Measurements from ENCODE around the gene MYO9B. TPM values are rescaled to one million over a fixed set of nuclear protein-coding genes. Genes with fewer than 3 reads are reported as not detected.

MYO9B gene
- total RNA-seq, 2 experiments from 2014 or later, result 73.1 to 78.6 TPM

DNA sequence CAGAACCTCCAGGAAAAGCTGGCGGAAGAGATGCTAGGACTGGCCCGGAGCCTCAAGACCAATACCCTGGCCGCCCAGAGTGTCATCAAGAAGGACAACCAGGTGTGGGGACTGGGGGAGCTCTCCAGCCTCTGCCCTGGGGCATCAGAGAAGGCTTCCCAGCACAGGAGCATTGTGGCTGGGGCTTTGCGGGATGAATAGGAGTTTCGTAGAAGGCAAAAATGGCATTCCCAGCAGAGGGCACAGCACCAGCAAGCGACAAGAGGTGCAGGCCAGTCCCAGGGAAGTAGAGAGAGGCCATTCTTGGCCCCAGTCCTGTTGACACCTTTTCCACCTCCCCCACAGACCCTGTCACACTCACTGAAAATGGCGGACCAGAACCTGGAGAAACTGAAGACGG lies 143.7 kb downstream of the MYO9B start:
- Mint-ChIP-seq H3K27ac (no peak overlapping the region), H3K4me3 (no peak overlapping the region), H3K9me3 (no peaks in the 10 kb centered on the region), H3K4me1 (ENCODE audit: low read depth) (peaks cover 9% of the 10 kb centered on the region), H3K36me3 (ENCODE audit: low read depth) (peaks cover 17% of the 10 kb centered on the region), H3K27me3 (ENCODE audit: low read depth) (no peaks in the 10 kb centered on the region)
- intact Hi-C loops (cut with micrococcal nuclease), result loop anchor here (5.0 kb wide), 1 partner anchor 63 kb away; the partner anchor contains the start of gene ANKLE1
- CTCF ChIA-PET, result no interaction called here
- no peak for DNase-seq

DNA sequence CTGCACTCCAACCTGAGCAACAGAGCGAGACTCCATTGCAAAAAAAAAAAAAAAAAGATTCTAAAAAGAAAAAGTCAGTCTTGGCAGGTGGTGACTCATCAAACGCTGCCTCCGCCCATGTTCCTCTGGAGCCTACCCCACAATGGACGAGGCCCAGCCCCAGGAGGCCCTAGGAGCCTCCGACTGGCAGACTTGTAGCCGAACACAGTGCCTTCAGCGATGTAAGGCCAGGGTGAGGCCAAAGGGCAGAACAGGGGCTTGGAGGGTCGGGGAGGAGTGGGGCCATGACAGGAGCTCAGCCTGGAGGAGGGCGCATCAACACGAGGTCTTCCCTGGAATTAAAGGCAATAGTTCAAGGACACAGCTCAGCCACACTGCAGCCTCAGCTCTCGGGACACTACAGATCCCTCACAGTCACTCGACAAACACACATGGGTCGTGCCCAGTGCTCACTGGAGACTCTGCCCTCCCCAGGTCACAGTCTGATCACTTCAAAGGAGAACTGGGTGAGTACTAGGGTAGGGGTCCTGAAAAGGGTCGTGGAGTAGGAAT lies 144.7 kb downstream of the MYO9B start:
- intact Hi-C loops (cut with micrococcal nuclease), result no loop called here
- DNase-seq, result no peak
- CTCF ChIA-PET, result no interaction called here

DNA sequence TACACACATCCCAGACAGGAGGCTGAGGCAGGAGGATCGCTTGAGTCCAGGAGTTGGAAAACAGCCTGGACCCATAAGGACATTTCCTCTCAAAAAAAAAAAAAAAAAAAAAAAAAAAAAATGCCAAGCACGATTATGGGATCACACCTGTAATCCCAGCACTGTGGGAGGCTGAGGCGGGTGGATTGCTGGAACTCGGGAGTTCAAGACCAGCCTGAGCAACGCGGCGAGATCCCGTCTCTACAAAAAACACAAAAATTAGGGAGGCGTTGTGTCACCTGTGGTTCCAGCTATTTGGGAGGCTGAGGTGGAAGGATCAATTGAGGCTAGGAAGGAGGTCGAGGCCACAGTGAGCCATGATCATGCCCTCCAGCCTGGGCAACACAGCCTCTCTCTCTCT lies 149.5 kb downstream of the MYO9B start:
- H3K4me3 Mint-ChIP-seq, result peak overlapping the region; percentile 46
- H3K9me3 Mint-ChIP-seq, result no peaks in the 10 kb centered on the region
- no peak for DNase-seq
- CTCF ChIA-PET, result interaction anchor here (0.6 to 2.1 kb wide), 2 partner anchors 9 to 121 kb away, joined by 4 read pairs; no protein-coding TSS in a partner anchor
- H3K27ac Mint-ChIP-seq, result no peak overlapping the region
- H3K4me1 Mint-ChIP-seq (ENCODE audit: low read depth), result peaks cover 5% of the 10 kb centered on the region
- intact Hi-C loops (cut with micrococcal nuclease), result no loop called here
- H3K36me3 Mint-ChIP-seq (ENCODE audit: low read depth), result no peaks in the 10 kb centered on the region
- no peaks in the 10 kb centered on the region for H3K27me3 Mint-ChIP-seq (ENCODE audit: low read depth)

More for the DNA sequence above, 144.7 kb downstream of the MYO9B start:
- Mint-ChIP-seq H3K27me3 (ENCODE audit: low read depth) (no peaks in the 10 kb centered on the region), H3K36me3 (ENCODE audit: low read depth) (peaks cover 17% of the 10 kb centered on the region), H3K9me3 (no peaks in the 10 kb centered on the region), H3K4me3 (no peak overlapping the region), H3K4me1 (ENCODE audit: low read depth) (peaks cover 3% of the 10 kb centered on the region), H3K27ac (no peak overlapping the region)

DNA sequence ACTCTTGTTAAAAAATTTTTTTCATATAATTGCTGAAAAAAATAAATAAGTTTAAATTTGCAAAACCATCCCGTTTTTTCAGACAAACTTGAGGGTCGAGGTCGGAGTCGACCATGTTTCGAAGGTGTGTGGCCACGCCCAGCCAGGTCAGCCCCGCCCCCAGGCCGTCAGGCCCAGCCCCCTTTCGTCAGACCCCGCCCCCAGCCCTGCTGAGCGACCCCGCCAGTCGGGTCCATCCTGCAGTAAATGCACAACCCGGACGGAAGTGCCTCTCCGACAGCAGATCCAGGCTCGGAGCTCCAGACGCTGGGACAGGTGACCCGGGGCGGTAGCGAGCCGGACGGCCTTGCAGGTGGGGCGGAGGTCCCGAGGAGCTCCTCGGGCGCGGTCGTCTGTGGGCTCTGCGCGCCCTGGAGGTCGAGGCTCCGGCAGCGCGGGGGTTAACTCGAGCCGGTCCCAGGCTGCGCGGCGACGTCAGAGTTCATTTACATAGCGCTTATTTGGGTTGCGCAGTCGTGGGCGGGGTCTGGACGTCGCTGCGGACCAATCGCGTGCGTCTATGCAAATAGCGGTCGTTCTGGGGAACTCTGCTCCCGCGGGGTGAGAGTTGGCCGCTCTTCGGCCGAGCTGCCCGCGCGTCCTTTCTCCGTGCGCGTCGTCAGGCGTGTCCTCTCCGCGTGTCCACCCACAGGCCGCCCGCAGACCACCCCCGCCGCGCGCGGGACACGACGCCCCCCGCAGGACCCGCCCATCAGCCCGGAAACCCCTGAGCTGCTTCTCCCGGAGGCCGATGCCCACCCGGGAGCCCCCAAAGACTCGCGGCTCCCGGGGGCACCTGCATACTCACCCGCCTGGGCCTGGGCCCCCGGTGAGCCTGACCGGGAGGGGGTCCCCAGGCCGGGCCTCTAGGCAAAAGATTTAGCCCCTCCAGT lies 150.7 kb downstream of the MYO9B start, which contains the start of gene OCEL1:
OCEL1 (plus strand) TSS at position 225 of the 932 bp plus-strand sequence; CDS start at position 247, 22 bp downstream.
- Mint-ChIP-seq H3K27ac (peak within 1 kb of the TSS; percentile 90), H3K9me3 (no peaks in the 10 kb centered on the region), H3K4me1 (ENCODE audit: low read depth) (peaks cover 5% of the 10 kb centered on the region), H3K27me3 (ENCODE audit: low read depth) (no peaks in the 10 kb centered on the region), H3K36me3 (ENCODE audit: low read depth) (no peaks in the 10 kb centered on the region), H3K4me3 (peak within 1 kb of the TSS; percentile 83)
- peak; percentile 98 for DNase-seq
- CTCF ChIA-PET, result interaction anchor here (1.1 to 2.1 kb wide), 4 partner anchors 10 to 158 kb away, joined by 3 to 5 read pairs (median 4); no protein-coding TSS in a partner anchor
- intact Hi-C loops (cut with micrococcal nuclease), result loop anchor here (1.0 kb wide), 7 partner anchors 9 to 329 kb away; partner anchors contain the start of genes BABAM1, COLGALT1, DDA1 and HAUS8

DNA sequence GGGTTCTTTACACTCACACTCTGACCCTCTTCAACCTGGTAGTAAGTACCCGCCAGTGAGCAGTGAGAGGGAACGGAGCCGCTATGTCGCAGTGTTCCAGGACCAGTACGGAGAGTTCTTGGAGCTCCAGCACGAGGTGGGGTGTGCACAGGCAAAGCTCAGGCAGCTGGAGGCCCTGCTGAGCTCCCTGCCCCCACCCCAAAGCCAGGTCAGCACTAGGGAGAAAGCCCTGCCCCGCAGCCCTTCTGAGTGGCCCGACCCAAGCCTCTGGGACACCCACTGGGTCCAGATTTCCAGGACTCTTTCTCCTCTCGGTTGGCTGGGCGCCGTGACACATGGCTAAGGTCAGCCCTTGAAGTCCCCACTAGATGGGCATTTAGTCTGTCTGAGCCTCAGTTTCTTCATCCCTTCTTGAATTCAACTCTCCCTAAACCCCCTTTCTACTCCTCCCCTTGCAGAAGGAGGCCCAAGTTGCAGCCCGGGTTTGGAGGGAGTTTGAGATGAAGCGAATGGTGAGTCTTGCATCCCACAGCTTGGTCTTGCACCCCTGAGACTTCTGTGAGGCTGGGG lies 152.3 kb downstream of the MYO9B start:
- H3K4me3 Mint-ChIP-seq, result peak overlapping the region; percentile 12
- H3K27ac Mint-ChIP-seq, result no peak overlapping the region
- intact Hi-C loops (cut with micrococcal nuclease), result no loop called here
- CTCF ChIA-PET, result interaction anchor here (1.4 kb wide), 1 partner anchor 159 kb away, joined by 3 read pairs; no protein-coding TSS in a partner anchor
- no peaks in the 10 kb centered on the region for H3K27me3 Mint-ChIP-seq (ENCODE audit: low read depth)
- H3K36me3 Mint-ChIP-seq (ENCODE audit: low read depth), result peaks cover 3% of the 10 kb centered on the region
- DNase-seq, result no peak
- peaks cover 10% of the 10 kb centered on the region for H3K4me1 Mint-ChIP-seq (ENCODE audit: low read depth)
- no peaks in the 10 kb centered on the region for H3K9me3 Mint-ChIP-seq

DNA sequence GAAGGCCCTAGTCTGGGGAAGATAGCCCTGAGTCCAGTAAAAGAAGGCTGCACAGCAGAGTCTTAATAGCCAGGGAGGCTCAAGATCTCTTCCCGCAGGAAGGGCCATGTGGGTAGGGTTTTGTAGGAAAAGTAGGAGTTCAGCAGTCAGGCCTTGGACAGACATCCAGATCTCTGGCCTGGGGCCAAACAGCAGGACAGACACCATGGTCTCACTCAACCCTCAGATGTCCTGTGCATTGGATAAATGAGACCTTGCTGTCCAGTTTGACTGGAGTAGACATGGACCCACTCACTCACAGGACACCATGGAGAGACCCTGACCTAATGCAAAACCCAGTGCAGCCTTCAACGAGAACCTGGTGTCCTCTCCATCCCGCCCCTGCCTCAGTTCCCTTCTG lies 154.3 kb downstream of the MYO9B start:
- H3K9me3 Mint-ChIP-seq, result no peaks in the 10 kb centered on the region
- no peak for DNase-seq

DNA sequence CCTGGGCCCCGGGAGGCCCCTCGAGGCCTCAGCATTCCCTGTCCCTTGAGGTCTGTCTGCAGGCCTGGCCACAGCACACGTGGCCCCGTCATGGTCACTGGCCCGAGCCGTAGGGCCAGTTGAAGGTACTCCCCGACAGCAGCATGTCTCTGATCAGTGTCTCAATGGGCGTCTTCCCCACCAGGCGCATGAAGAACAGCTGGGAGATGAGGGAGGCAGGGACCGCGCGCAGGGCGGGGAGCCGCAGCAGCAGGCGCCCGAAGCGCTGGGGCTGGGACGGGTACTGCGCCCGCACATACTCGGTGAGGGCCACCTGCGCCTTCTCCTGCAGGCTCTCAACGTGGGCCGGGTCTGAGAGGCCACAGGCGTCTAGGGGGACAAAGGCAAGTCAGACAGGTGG lies 156.7 kb downstream of the MYO9B start:
- CTCF ChIA-PET, result no interaction called here
- Mint-ChIP-seq H3K27me3 (ENCODE audit: low read depth) (no peaks in the 10 kb centered on the region), H3K4me1 (ENCODE audit: low read depth) (peaks cover 21% of the 10 kb centered on the region), H3K9me3 (no peaks in the 10 kb centered on the region), H3K36me3 (ENCODE audit: low read depth) (peaks cover 7% of the 10 kb centered on the region), H3K27ac (no peak overlapping the region), H3K4me3 (no peak overlapping the region)
- intact Hi-C loops (cut with micrococcal nuclease), result no loop called here
- no peak for DNase-seq

More for the DNA sequence above, 154.3 kb downstream of the MYO9B start:
- Mint-ChIP-seq H3K4me1 (ENCODE audit: low read depth) (peaks cover 24% of the 10 kb centered on the region), H3K4me3 (no peak overlapping the region), H3K27me3 (ENCODE audit: low read depth) (no peaks in the 10 kb centered on the region), H3K27ac (no peak overlapping the region), H3K36me3 (ENCODE audit: low read depth) (peaks cover 7% of the 10 kb centered on the region)
- CTCF ChIA-PET, result no interaction called here
- intact Hi-C loops (cut with micrococcal nuclease), result no loop called here

DNA sequence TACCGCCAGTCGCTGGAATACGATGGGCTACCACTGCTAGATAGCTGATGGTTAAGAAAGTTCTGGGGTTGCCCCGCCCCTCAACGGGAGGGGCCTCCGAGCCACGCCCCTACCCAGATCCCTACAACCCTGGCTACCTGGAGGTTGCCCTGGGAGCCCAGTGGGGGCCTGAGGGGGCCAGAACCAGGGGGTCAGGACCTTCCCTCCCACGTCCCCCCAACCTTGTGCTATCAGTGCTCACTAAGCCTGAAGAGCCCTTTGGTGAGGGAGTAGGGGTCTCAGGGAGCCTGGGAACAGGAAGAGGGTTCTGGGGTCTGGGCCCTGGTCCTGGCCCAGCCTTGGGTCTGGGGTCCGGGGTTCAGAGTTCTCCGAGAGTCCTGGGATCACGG lies 159.3 kb downstream of the MYO9B start:
- Mint-ChIP-seq H3K36me3 (ENCODE audit: low read depth) (peaks cover 7% of the 10 kb centered on the region), H3K9me3 (no peaks in the 10 kb centered on the region), H3K4me1 (ENCODE audit: low read depth) (peaks cover 19% of the 10 kb centered on the region), H3K27me3 (ENCODE audit: low read depth) (no peaks in the 10 kb centered on the region), H3K4me3 (peak overlapping the region; percentile 83), H3K27ac (peak overlapping the region; percentile 68)
- intact Hi-C loops (cut with micrococcal nuclease), result loop anchor here (1.0 to 5.0 kb wide), 5 partner anchors 9 to 160 kb away; partner anchors contain the start of genes HAUS8, MYO9B and OCEL1
- CTCF ChIA-PET, result interaction anchor here (0.6 to 2.0 kb wide), 5 partner anchors 8 to 33 kb away, joined by 3 to 7 read pairs (median 3); partner anchors contain the start of gene USE1
- peak; percentile 82 for DNase-seq

DNA sequence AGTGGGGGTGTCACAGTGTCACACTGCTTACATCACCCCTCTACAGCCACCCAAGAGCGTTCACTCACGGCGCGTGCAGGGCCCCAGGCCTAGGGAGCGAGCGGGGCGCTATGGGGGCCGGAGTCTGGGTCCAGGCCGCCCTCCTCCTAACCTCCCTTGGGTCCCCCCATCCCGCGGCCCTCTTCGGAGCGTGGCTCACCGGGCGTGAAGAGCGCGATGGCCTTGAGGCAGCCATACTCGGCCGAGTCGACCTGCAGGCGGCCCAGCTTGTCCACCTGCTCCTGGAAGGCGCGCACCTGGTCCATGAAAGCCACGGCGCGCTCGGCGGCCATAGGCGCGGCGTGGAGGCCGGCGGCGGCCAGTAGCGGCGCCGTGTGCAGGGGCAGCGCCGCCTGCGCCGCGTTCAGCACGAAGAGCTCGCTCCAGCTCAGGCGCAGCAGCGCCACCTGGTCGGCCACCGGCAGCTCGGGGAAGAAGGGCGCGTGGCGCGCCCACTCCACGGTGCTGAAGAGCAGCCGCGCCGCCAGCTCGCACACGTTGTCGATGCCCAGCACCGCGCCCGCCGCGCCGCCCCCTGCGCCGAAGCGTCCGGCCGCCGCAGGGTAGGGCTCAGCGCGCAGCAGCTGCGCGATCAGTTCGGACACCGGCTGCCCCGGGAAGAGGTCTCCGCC lies 159.9 kb downstream of the MYO9B start:
- Mint-ChIP-seq H3K36me3 (ENCODE audit: low read depth) (peaks cover 7% of the 10 kb centered on the region), H3K27ac (peak overlapping the region; percentile 68), H3K27me3 (ENCODE audit: low read depth) (no peaks in the 10 kb centered on the region), H3K4me3 (peak overlapping the region; percentile 83), H3K9me3 (no peaks in the 10 kb centered on the region), H3K4me1 (ENCODE audit: low read depth) (peaks cover 19% of the 10 kb centered on the region)
- peak; percentile 79 for DNase-seq
- CTCF ChIA-PET, result interaction anchor here (0.6 to 2.0 kb wide), 6 partner anchors 9 to 155 kb away, joined by 3 to 7 read pairs (median 3); partner anchors contain the start of gene USE1
- intact Hi-C loops (cut with micrococcal nuclease), result loop anchor here (1.0 to 5.0 kb wide), 5 partner anchors 9 to 161 kb away; partner anchors contain the start of genes HAUS8, MYO9B and OCEL1

DNA sequence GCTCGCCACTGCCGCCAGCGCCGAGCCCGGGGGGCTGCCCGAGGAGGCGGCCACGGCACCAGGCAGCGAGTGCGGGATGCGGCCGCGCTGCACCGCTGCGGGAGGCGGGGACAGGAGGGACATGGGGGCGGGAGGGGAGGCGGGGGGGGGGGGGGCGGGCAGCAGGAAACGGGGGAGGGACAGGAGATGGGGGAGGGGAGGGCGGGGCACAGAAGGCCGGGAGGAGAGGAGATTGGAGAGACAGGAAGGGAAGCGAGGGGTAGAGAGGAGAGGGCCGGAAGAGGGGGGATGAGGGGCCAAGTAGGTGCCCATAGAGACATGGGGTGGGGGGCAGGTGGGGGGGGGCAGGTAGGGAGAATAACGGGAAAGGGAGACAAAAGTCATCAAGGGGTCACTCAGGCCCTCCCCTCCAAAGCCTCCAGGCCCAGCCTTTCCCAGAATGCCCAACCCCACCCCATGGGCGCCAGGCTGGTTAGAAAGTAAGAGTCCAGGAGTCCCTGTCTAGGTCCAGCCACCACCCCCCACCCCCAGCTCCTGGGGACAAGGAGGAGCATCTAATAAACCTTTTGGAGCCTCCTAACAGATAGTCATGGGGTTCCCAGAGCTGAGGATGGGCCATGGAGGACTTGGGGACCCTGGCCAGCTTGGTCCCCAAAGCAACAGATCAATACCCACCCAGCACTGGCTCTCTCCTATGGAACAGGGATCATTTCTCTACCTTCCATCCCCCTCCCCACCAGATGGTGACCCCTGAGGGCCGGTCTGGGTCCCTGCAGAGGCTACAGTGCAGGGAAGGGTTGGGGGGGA lies 160.6 kb downstream of the MYO9B start:
- H3K27ac Mint-ChIP-seq, result peak overlapping the region; percentile 63
- CTCF ChIA-PET, result interaction anchor here (0.6 to 2.0 kb wide), 4 partner anchors 9 to 154 kb away, joined by 3 to 7 read pairs (median 4); partner anchors contain the start of gene USE1
- H3K9me3 Mint-ChIP-seq, result no peaks in the 10 kb centered on the region
- H3K27me3 Mint-ChIP-seq (ENCODE audit: low read depth), result no peaks in the 10 kb centered on the region
- peak; percentile 42 for DNase-seq
- H3K4me3 Mint-ChIP-seq, result peak overlapping the region; percentile 83
- peaks cover 19% of the 10 kb centered on the region for H3K4me1 Mint-ChIP-seq (ENCODE audit: low read depth)
- intact Hi-C loops (cut with micrococcal nuclease), result loop anchor here (1.0 to 5.0 kb wide), 6 partner anchors 10 to 161 kb away; partner anchors contain the start of genes HAUS8, MYO9B and OCEL1
- H3K36me3 Mint-ChIP-seq (ENCODE audit: low read depth), result peaks cover 7% of the 10 kb centered on the region
